BE2C (cell line): ENCODE measurements around the gene MDM2.

ENCODE experiments used
- DNase-seq: peaks from one replicate; pipeline ENCODE4 v3.0.0-alpha.2; 2020
- H3K27me3 ChIP-seq: fragments of 250-450 bp; sonication (Bioruptor Pico); 2 replicates; pipeline ENCODE4 v1.5.1; 2020; ENCODE audit warnings: mild to moderate bottlenecking
- H3K36me3 ChIP-seq: fragments of 250-450 bp; sonication (Bioruptor Pico); 2 replicates; pipeline ENCODE4 v1.5.1; 2020; ENCODE audit warnings: mild to moderate bottlenecking
- H3K4me1 ChIP-seq: fragments of 250-450 bp; sonication (Bioruptor Pico); 2 replicates; pipeline ENCODE4 v1.5.1; 2020
- H3K4me3 ChIP-seq: 2 replicates; pipeline ENCODE4 v1.5.1; 2011; ENCODE audit warnings: low read depth, low read length
- H3K9me3 ChIP-seq: fragments of 250-450 bp; sonication (Bioruptor Pico); 2 replicates; pipeline ENCODE4 v1.5.1; 2020
- TF ChIP-seq, protein P1 (sequence below): IDR thresholded peaks from 2 replicates; pipeline ENCODE4 v1.5.1; 2012; ENCODE audit warnings: mild to moderate bottlenecking, low read depth, low read length

Gene MDM2

DNA sequence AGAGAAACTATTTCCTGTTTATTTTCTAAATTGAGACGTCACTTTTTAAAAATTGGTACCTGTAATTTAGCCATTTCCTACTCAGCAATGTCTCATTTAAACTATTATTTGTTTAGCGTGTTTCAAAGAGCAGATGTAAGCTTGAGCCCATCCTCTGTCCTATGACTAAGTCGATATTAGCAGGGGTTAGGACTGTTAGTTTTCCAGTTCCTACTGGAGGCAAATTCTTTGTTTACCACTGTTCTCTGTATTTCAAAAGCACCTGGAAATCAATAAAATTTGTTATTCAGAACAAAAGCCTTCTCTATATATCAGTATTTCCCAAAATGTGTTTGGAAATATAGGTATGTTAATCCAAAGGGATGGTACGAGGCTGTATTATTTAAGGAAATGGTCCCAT lies 42.4 kb downstream of the MDM2 start:
- TF ChIP-seq, protein P1, sequence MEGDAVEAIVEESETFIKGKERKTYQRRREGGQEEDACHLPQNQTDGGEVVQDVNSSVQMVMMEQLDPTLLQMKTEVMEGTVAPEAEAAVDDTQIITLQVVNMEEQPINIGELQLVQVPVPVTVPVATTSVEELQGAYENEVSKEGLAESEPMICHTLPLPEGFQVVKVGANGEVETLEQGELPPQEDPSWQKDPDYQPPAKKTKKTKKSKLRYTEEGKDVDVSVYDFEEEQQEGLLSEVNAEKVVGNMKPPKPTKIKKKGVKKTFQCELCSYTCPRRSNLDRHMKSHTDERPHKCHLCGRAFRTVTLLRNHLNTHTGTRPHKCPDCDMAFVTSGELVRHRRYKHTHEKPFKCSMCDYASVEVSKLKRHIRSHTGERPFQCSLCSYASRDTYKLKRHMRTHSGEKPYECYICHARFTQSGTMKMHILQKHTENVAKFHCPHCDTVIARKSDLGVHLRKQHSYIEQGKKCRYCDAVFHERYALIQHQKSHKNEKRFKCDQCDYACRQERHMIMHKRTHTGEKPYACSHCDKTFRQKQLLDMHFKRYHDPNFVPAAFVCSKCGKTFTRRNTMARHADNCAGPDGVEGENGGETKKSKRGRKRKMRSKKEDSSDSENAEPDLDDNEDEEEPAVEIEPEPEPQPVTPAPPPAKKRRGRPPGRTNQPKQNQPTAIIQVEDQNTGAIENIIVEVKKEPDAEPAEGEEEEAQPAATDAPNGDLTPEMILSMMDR: no peak

DNA sequence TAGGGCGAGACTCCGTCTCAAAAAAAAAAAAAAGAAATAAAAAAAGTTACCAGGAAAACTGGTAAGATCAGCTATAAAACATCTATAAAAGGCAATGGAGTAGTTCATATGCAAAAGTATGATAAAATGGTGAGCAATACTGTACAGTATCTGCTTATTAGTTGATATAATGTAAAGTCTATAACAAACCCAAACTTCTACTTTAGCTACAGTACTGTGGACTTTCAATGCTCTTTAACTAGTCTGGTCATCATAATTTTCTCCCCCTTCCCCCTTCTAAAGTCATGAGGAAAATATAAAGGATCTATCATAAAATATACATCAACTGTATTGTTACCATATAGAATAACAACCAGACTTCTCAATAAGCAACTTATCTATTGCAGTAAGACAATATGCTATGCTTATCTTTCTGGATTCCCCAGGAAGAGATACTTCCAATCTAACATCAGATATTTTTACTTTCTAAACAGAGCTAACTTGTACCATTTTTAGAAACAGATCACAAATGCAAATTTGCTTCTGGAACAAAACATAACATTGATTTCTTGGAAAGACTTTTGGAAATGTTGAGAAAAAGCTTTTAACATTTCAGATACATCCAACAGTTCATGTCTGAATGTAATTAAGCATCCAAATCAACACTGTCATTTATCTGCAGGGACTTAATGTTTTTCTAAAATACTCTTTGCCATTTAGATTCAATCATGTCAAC lies 43.8 kb downstream of the MDM2 start:
- no peaks in the 10 kb centered on the region for H3K9me3 ChIP-seq
- peaks cover 10% of the 10 kb centered on the region; the same call in 1 of the 2 replicates for H3K27me3 ChIP-seq
- no peaks in the 10 kb centered on the region for H3K4me1 ChIP-seq
- DNase-seq: no peak
- TF ChIP-seq, protein P1: no peak
- no peaks in the 10 kb centered on the region for H3K36me3 ChIP-seq
- H3K4me3 ChIP-seq: no peak overlapping the region

More for the DNA sequence above, 42.4 kb downstream of the MDM2 start:
- Histone ChIP-seq H3K27me3 (peaks cover 10% of the 10 kb centered on the region; the same call in 1 of the 2 replicates), H3K4me3 (no peak overlapping the region), H3K9me3 (no peaks in the 10 kb centered on the region), H3K36me3 (no peaks in the 10 kb centered on the region), H3K4me1 (no peaks in the 10 kb centered on the region)
- DNase-seq: no peak

DNA sequence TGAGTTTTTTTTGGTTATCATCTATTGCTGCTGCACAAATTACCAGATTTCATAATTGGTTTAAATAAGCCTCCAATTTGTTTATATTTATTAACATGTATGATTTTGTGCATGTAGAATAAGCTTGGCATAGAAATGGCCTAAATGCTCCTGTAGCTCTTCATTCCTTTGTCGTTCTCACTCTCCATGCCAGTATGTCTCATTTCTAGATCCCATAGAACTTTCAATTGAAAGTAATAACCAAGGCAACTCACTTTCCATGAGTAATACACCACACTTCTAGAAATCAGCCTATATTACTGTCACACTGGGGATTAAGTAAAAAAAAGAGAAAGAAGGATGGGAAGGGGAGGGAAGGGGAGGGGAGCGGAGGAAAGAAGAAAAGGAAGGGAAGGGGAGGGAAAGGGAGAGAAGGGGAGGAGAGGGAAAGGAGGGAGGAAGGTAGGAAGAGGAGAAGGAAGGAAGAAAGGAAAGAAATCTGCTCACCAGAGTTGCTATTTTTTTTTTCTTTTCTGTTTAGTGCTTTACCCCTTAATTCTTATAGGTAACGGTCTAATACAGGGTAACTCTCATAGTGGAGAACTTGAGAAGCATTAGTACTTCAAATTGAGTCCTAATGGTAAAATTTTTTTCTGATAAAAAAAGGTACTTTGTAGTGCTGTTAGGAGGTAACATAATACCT lies 45.6 kb downstream of the MDM2 start:
- Histone ChIP-seq H3K27me3 (peaks cover 10% of the 10 kb centered on the region), H3K36me3 (no peaks in the 10 kb centered on the region), H3K4me3 (no peak overlapping the region), H3K4me1 (no peaks in the 10 kb centered on the region), H3K9me3 (no peaks in the 10 kb centered on the region)
- TF ChIP-seq, protein P1: no peak
- no peak for DNase-seq

DNA sequence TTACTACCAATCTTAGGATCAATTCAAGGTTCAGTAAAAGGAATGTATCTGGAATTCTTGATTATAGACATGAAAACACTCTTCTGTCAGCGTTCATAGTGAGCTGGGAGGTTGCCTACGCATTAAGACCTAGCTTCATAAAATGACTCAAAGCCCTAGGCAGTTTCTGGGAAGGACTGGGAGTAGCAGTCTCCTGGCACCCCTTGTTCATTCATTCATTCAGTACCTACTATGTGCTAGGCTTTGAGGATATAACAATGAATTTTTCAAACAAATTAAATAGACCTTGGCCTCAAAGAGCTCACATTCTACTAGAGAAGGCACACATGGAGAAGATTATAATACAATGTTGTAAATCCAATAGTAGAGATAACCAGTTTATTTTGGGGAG lies 46.1 kb downstream of the MDM2 start:
- no peak for DNase-seq
- H3K36me3 ChIP-seq: no peaks in the 10 kb centered on the region
- H3K4me1 ChIP-seq: no peaks in the 10 kb centered on the region
- no peaks in the 10 kb centered on the region for H3K9me3 ChIP-seq
- H3K27me3 ChIP-seq: peaks cover 10% of the 10 kb centered on the region
- H3K4me3 ChIP-seq: no peak overlapping the region
- TF ChIP-seq, protein P1: no peak

DNA sequence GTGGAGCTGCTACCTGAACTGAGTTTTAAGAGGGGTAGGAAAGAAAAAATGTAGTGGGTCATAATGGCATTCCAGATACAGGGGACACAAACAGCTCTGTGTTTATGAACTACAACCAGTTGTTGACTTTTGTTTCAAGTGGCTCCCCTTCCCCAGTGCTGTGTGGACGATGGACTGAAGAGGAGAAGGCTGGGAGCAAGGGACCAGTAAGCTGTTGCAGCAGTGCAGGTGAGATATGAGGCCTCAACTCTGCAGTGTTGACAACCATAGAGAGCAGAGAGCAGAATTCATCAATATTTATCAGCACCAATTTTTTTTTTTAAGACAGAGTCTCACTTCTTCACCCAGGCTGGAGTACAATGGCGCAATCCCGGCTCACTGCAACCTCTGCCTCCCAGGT lies 46.6 kb downstream of the MDM2 start:
- no peak for DNase-seq
- peaks cover 10% of the 10 kb centered on the region for H3K27me3 ChIP-seq
- no peaks in the 10 kb centered on the region for H3K9me3 ChIP-seq
- TF ChIP-seq, protein P1: no peak
- H3K36me3 ChIP-seq: no peaks in the 10 kb centered on the region
- no peaks in the 10 kb centered on the region for H3K4me1 ChIP-seq
- H3K4me3 ChIP-seq: no peak overlapping the region

DNA sequence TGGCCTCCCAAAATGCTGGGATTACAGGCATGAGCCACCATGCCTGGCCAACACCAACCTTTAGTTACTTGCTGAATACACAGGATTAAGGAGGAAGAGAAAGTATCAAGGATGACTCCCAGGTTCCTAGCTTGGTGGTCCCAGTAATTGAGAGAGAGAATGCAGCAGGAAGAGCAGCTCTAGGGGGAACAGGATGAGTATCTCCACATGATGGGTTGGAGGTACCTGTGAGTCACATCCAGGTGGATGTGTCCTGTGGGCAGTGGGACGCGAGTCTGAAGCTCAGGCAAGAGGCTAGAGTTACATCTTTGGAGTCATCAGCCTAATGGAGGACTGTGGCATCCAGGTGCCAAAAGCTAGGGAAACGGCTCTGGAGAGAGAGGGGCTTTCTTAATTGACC lies 47.1 kb downstream of the MDM2 start:
- Histone ChIP-seq H3K4me3 (no peak overlapping the region), H3K36me3 (no peaks in the 10 kb centered on the region), H3K9me3 (no peaks in the 10 kb centered on the region), H3K27me3 (peaks cover 10% of the 10 kb centered on the region), H3K4me1 (no peaks in the 10 kb centered on the region)
- no peak for DNase-seq
- TF ChIP-seq, protein P1: no peak
